Ascending aorta (tissue), 2 donors: ENCODE measurements around the gene ARID1B. TPM values are rescaled to one million over a fixed set of nuclear protein-coding genes. Genes with fewer than 3 reads are reported as not detected.

Experiments
- DNase-seq, 2 donors: peaks; one replicate each; pipeline ENCODE4 v3.0.0-alpha.2; 2019; ENCODE audit warnings: low spot score in 2 of 2
- H3K27ac ChIP-seq, 2 donors: fragments of 200-600 bp; sonication (generic); one replicate each; pipeline ENCODE4 v1.5.1; 2016 to 2017; ENCODE audit warnings: mild to moderate bottlenecking in 1 of 2
- H3K27me3 ChIP-seq: fragments of 200-600 bp; sonication (generic); one replicate; pipeline ENCODE4 v1.5.1; 2017
- H3K36me3 ChIP-seq, 2 donors: fragments of 200-600 bp; sonication (generic); one replicate each; pipeline ENCODE4 v1.5.1; 2016
- H3K4me1 ChIP-seq, 2 donors: fragments of 200-600 bp; sonication (generic); one replicate each; pipeline ENCODE4 v1.5.1; 2016 to 2017; ENCODE audit warnings: mild to moderate bottlenecking in 1 of 2
- H3K4me3 ChIP-seq, 2 donors: fragments of 200-600 bp; sonication (generic); one replicate each; pipeline ENCODE4 v1.5.1; 2016 to 2017; ENCODE audit warnings: mild to moderate bottlenecking in 1 of 2
- H3K9me3 ChIP-seq, 2 donors: fragments of 200-600 bp; sonication (generic); one replicate each; pipeline ENCODE4 v1.5.1; 2016
- intact Hi-C: fragments of 100-400 bp; cut with DNase I; formaldehyde crosslinking; loops from one replicate; pipeline ENCODE4 v1.15.1; 2023
- total RNA-seq: library from RNA; depleted of rRNA; stranded (reverse); fragments of >200 nt; gene quantifications from one replicate; pipeline ENCODE4 v1.1.0, GENCODE V29; 2016
- TF ChIP-seq, protein P1 (sequence below), 3 experiments: fragments of 200-600 bp in 2 of 3; fragments of 450-650 bp in 1 of 3; sonication (generic) in 2 of 3; IDR thresholded peaks; one replicate each; pipeline ENCODE4 v1.5.1; 2016 to 2019; ENCODE audit warnings: antibody characterized with exemption in 3 of 3, mild to moderate bottlenecking in 1 of 3, moderate library complexity in 1 of 3

ARID1B gene
- total RNA-seq, 1 donor from 2014 or later: 97.9 TPM

DNA sequence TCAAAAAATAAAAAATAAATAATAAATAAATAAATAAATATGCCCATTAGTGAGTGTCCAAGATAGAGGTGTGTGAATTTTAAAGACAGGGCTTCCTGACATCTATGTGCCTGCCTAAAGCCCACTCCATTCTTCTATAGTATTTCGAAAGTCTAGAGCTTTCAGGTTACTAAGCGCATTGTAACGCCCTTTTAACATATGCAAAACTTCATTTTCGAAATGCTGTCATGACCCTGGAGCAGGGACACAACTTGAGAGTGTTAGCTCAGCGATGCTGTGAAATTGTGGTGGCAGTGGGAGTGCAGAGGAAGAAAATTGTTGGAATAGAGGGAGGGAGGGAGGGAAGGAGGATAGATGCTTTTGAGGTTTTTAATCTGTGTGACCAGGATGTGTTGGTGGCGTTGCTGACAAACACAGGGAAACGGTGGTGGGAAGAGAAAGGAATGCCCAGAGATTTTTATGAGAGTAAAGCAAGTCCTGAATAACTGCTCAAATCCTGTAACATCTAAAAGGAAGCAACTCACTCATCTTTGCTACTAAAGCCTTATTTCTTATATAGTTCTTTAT is 169.3 kb downstream of the ARID1B start:
- no peaks in the 10 kb centered on the region for H3K27me3 ChIP-seq
- intact Hi-C loops: no loop called here
- no peaks in the 10 kb centered on the region for H3K9me3 ChIP-seq
- DNase-seq: no peak
- H3K4me1 ChIP-seq: peaks cover 0 to 18% of the 10 kb centered on the region in 2 donors
- TF ChIP-seq, protein P1, sequence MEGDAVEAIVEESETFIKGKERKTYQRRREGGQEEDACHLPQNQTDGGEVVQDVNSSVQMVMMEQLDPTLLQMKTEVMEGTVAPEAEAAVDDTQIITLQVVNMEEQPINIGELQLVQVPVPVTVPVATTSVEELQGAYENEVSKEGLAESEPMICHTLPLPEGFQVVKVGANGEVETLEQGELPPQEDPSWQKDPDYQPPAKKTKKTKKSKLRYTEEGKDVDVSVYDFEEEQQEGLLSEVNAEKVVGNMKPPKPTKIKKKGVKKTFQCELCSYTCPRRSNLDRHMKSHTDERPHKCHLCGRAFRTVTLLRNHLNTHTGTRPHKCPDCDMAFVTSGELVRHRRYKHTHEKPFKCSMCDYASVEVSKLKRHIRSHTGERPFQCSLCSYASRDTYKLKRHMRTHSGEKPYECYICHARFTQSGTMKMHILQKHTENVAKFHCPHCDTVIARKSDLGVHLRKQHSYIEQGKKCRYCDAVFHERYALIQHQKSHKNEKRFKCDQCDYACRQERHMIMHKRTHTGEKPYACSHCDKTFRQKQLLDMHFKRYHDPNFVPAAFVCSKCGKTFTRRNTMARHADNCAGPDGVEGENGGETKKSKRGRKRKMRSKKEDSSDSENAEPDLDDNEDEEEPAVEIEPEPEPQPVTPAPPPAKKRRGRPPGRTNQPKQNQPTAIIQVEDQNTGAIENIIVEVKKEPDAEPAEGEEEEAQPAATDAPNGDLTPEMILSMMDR (IDR thresholded peaks at IDR 0.05): no peak
- H3K27ac ChIP-seq: no peak overlapping the region
- H3K36me3 ChIP-seq: no peaks in the 10 kb centered on the region
- H3K4me3 ChIP-seq: no peak overlapping the region

DNA sequence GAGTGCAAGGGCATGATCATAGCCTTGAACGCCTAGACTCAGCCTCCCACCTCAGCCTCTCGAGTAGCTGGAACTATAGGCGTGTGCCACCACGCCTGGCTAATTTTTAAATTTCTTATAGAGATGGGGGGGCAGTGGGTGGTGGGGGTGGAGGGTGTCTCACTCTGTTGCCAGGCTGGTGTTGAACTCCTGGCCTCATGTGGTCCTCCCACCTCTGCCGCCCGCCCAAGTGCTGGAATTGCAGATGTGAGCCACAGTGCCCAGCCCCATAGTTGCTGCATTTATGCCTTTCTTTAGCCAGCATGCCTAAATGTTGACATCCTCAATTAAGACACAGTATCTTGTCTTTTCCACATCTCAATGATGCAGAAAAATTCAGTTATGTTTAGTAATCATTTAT is 171.1 kb downstream of the ARID1B start:
- H3K4me1 ChIP-seq: peaks cover 0 to 10% of the 10 kb centered on the region in 2 donors
- intact Hi-C loops: no loop called here
- H3K36me3 ChIP-seq: no peaks in the 10 kb centered on the region
- no peak for DNase-seq
- TF ChIP-seq, protein P1 (IDR thresholded peaks at IDR 0.05): no peak
- H3K9me3 ChIP-seq: no peaks in the 10 kb centered on the region
- H3K27ac ChIP-seq: no peak overlapping the region
- no peak overlapping the region for H3K4me3 ChIP-seq
- H3K27me3 ChIP-seq: no peaks in the 10 kb centered on the region

DNA sequence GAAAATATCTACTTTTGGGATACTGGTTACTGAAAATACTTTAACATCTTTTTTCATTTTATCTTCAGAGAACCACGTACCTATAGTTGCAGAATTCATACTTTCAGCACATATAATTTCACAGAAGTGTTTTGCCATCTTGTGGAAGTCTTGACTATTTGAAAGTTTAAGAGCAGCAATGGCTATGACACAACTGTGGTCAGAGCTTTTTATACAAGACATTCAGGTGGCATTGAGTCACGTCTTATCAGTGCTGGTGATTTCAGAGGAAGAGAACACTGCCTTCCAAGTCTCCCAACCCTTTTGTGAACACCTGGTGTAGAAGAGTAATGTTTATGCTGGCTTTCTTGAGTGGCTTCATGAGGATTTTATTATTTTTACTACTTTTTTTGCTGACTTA is 171.6 kb downstream of the ARID1B start:
- intact Hi-C loops: no loop called here
- Histone ChIP-seq H3K9me3 (no peaks in the 10 kb centered on the region), H3K27ac (no peak overlapping the region), H3K4me1 (peaks cover 0 to 10% of the 10 kb centered on the region in 2 donors), H3K4me3 (no peak overlapping the region), H3K36me3 (no peaks in the 10 kb centered on the region), H3K27me3 (no peaks in the 10 kb centered on the region)
- TF ChIP-seq, protein P1 (IDR thresholded peaks at IDR 0.05): no peak
- no peak for DNase-seq

DNA sequence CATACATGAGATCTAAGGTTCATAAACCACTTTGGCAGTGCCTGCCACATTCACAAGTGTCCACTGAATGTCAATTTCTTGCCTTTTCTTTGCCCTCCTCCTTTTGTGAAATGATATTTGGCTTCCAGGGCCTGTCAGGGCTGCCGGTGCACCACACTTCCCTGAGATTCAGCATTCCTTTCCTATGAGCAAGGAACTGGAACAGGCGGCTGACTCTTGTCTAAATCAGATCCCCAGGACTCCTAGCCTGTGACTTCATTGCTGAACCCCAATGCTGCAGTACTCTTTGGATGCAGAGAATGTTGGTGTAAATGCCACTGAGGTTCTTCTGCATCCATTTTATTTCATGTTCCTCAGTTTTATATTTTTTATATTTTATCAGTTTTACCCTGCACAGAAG is 172.2 kb downstream of the ARID1B start:
- DNase-seq: no peak
- Histone ChIP-seq H3K4me1 (peaks cover 0 to 10% of the 10 kb centered on the region in 2 donors), H3K4me3 (no peak overlapping the region), H3K9me3 (no peaks in the 10 kb centered on the region), H3K27me3 (no peaks in the 10 kb centered on the region), H3K27ac (no peak overlapping the region), H3K36me3 (no peaks in the 10 kb centered on the region)
- intact Hi-C loops: no loop called here
- TF ChIP-seq, protein P1 (IDR thresholded peaks at IDR 0.05): no peak

DNA sequence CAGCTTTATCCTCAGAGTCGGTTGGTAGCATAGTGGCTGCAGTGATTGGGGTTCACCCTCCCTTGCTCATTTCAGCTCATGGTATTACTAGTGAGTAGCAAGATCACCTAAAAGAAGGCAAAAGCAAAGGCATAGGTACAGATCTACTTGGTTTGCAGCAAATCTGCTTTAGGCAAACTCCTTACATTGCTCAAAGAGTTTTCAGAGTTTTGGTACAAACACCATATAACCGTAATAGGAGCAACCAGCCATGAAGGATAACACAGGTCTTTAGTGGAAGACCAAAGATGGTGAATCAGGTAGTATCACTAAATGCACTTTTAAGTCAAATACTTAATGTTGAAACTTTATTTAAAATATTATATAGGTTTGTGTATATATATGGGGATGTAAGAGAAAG is 172.9 kb downstream of the ARID1B start:
- no peaks in the 10 kb centered on the region for H3K36me3 ChIP-seq
- H3K27me3 ChIP-seq: no peaks in the 10 kb centered on the region
- DNase-seq: no peak
- peaks cover 0 to 10% of the 10 kb centered on the region in 2 donors for H3K4me1 ChIP-seq
- H3K27ac ChIP-seq: no peak overlapping the region
- TF ChIP-seq, protein P1 (IDR thresholded peaks at IDR 0.05): no peak
- H3K9me3 ChIP-seq: no peaks in the 10 kb centered on the region
- H3K4me3 ChIP-seq: no peak overlapping the region
- intact Hi-C loops: loop anchor here (10.0 kb wide), 1 partner anchor 235 kb away; no protein-coding TSS in a partner anchor

DNA sequence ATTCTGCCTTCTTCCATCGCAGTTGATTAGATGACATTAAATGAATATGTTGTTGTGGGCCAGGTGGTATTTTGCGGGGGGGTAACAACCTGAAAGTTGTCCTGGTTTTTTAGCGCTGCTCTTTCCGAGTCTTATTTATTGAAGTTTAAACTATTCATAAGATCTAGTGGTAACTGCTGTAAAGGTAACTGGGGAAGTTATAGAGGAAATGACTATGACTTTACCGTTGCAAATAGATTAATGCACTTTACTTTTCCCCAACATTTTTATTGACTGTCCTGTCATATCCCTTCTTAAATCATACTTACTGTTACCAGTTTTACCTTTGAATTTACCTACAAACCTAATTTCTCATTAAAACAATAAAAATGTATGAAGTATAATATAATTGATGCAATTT is 173.4 kb downstream of the ARID1B start:
- Histone ChIP-seq H3K4me3 (no peak overlapping the region), H3K36me3 (no peaks in the 10 kb centered on the region), H3K27me3 (no peaks in the 10 kb centered on the region), H3K4me1 (peaks cover 0 to 10% of the 10 kb centered on the region in 2 donors), H3K27ac (no peak overlapping the region), H3K9me3 (no peaks in the 10 kb centered on the region)
- TF ChIP-seq, protein P1 (IDR thresholded peaks at IDR 0.05): no peak
- DNase-seq: no peak
- intact Hi-C loops: loop anchor here (10.0 kb wide), 1 partner anchor 234 kb away; no protein-coding TSS in a partner anchor
